Endothelial cell (in vitro differentiated cells): Measurements from ENCODE around the gene CSNK1D. TPM values are rescaled to one million over a fixed set of nuclear protein-coding genes. Genes with fewer than 3 reads are reported as not detected.

Experiments used
- DNase-seq: peaks from one replicate; pipeline ENCODE4 v3.0.0; 2021; ENCODE audit warnings: low spot score
- H3K27ac Mint-ChIP-seq: one replicate; pipeline ENCODE4 v1.8.0; 2021; ENCODE audit warnings: mixed read lengths, inconsistent platforms; ENCODE audit not compliant: unreplicated experiment
- H3K27me3 Mint-ChIP-seq: one replicate; pipeline ENCODE4 v1.8.0; 2021; ENCODE audit warnings: mild to moderate bottlenecking, moderate library complexity, mixed read lengths, inconsistent platforms; ENCODE audit not compliant: unreplicated experiment
- H3K36me3 Mint-ChIP-seq: one replicate; pipeline ENCODE4 v1.8.0; 2021; ENCODE audit warnings: mild to moderate bottlenecking, low read depth, mixed read lengths, inconsistent platforms; ENCODE audit not compliant: unreplicated experiment
- H3K4me1 Mint-ChIP-seq: one replicate; pipeline ENCODE4 v1.8.0; 2021; ENCODE audit warnings: mild to moderate bottlenecking, mixed read lengths, inconsistent platforms; ENCODE audit not compliant: unreplicated experiment
- H3K4me3 Mint-ChIP-seq: one replicate; pipeline ENCODE4 v1.8.0; 2021; ENCODE audit warnings: mild to moderate bottlenecking, mixed read lengths, inconsistent platforms; ENCODE audit not compliant: unreplicated experiment
- H3K9me3 Mint-ChIP-seq: one replicate; pipeline ENCODE4 v1.8.0; 2021; ENCODE audit warnings: mixed read lengths, inconsistent platforms; ENCODE audit not compliant: unreplicated experiment
- long read RNA-seq: library from polyadenylated mRNA; unstranded; transcript quantifications from one replicate; pipeline ENCODE4 v2.0.0, GENCODE V29; 2020; ENCODE audit not compliant: unreplicated experiment
- total RNA-seq: library from RNA; stranded (reverse); fragmentation: NEBNext Ultra II Directional; extraction: Animal tissue kit (Norgen Biotek cat#: 25700); gene quantifications from one replicate; pipeline ENCODE4 v1.2.1, GENCODE V29; 2021; ENCODE audit not compliant: unreplicated experiment
- TF ChIP-seq, protein P1 (sequence below): fragments of 200-600 bp; sonication (generic); IDR thresholded peaks from one replicate; pipeline ENCODE4 v1.5.0; 2021; ENCODE audit warnings: antibody characterized with exemption; ENCODE audit not compliant: unreplicated experiment

Gene CSNK1D
- 149 TPM for total RNA-seq
- long read RNA-seq, transcript CSNK1D-203 (10 exons, 2,047 nt), result major isoform, 14 of 24 reads
- long read RNA-seq, partial matches to known transcripts, result 0 of 24 reads
- long read RNA-seq, other reads (novel, unspliced or antisense), result 5 of 24 reads

DNA sequence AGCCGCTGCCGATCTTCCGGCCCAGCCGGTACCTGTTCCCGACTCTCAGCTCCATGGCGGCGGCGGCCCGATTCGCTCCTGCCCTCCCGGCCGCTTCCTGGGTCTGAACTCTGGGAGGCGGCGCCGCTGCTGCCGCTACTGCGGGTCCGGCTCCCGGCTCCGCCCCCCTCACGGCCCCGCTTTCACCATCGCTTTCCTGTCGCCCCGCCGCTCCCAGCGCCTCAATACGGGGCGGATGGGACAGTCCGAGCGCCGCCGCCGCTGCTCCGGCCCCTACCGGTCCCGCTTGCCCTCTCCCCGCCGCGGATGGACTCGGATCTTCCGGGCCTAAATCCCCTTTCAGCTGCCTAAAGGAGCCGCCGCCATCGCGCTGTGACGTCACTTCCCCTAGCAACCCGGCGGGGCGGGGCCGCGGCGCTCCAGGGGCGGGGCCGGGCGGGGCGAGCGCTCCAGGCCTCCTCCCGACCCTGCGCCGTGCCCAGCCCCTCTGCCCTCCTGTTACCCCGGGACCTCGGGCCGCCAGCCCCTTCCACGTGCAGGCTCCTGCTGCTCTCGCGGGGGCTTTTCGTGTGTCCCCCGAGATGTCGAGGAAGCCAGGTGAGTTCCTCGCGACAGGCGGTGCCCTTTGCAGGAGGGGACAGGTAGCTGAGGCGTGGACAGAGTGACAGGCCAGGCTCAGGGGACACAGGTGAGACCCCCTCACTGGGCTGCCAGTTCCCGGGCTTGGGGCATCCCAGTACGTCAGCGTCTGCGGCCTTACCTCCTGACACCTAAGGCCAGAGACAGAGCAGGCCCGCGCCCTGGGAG lies at the start of gene CSNK1D:
TSS of gene CSNK1D (minus strand) at position 374 of the 807 bp plus-strand sequence. CDS start at position 55, 319 bp downstream.
- Mint-ChIP-seq H3K36me3 (peaks cover 21% of the 10 kb centered on the region), H3K27ac (peak within 1 kb of the TSS; percentile 96), H3K4me1 (peaks cover 36% of the 10 kb centered on the region), H3K4me3 (peak within 1 kb of the TSS; percentile 95), H3K27me3 (peaks cover 34% of the 10 kb centered on the region), H3K9me3 (no peaks in the 10 kb centered on the region)
- peak; percentile 92 for DNase-seq
- TF ChIP-seq, protein P1, sequence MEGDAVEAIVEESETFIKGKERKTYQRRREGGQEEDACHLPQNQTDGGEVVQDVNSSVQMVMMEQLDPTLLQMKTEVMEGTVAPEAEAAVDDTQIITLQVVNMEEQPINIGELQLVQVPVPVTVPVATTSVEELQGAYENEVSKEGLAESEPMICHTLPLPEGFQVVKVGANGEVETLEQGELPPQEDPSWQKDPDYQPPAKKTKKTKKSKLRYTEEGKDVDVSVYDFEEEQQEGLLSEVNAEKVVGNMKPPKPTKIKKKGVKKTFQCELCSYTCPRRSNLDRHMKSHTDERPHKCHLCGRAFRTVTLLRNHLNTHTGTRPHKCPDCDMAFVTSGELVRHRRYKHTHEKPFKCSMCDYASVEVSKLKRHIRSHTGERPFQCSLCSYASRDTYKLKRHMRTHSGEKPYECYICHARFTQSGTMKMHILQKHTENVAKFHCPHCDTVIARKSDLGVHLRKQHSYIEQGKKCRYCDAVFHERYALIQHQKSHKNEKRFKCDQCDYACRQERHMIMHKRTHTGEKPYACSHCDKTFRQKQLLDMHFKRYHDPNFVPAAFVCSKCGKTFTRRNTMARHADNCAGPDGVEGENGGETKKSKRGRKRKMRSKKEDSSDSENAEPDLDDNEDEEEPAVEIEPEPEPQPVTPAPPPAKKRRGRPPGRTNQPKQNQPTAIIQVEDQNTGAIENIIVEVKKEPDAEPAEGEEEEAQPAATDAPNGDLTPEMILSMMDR, result no peak

DNA sequence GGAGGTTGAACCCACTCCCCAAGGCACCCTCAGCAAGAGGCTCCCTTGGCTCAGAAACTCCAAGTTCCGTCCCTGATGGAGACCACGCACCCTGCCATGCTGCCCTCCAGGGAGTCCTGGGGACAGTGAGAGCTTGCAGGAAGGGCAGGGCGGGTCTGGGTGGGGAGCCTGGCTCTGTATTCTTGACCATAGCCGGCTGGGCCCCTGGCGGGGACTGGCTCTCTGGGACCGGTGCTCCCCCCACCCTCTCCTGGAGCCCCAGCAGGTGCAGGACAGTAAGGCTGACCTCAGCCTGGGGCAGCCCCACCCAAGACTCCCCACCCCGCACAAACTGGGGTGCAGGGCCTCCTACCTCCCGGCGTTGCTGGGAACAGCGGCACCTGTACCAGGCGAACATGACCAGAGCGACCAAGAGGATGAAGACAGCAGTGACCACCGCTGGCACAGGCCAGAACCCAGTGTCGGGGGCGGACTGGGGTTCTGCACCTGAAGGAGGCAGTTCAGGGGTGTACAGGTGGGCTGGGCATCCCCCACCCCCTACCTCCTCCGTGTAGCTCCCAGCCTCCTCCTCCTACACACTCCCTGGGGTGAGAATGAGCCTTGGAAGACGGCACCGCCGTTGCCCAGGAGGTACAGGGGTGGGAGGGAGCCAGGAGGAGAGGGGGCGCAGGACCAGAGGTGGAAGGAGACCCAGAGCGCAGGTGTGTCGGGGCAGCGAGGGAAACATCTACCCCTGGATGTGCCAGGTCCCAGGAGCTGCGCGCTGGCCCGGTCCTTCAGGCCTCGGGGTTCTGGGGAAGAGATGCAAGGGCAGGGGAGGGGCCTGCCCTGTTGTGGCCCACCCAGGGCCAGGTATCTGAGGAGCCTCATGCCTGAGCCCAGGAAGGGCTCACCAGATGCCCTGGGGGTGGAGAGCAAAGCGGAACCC lies 49.3 kb upstream of the CSNK1D start:
- TF ChIP-seq, protein P1, result no peak
- Mint-ChIP-seq H3K4me1 (peaks cover 2% of the 10 kb centered on the region), H3K27ac (no peak overlapping the region), H3K27me3 (peaks cover 7% of the 10 kb centered on the region), H3K36me3 (no peaks in the 10 kb centered on the region), H3K4me3 (no peak overlapping the region), H3K9me3 (no peaks in the 10 kb centered on the region)
- DNase-seq, result no peak

DNA sequence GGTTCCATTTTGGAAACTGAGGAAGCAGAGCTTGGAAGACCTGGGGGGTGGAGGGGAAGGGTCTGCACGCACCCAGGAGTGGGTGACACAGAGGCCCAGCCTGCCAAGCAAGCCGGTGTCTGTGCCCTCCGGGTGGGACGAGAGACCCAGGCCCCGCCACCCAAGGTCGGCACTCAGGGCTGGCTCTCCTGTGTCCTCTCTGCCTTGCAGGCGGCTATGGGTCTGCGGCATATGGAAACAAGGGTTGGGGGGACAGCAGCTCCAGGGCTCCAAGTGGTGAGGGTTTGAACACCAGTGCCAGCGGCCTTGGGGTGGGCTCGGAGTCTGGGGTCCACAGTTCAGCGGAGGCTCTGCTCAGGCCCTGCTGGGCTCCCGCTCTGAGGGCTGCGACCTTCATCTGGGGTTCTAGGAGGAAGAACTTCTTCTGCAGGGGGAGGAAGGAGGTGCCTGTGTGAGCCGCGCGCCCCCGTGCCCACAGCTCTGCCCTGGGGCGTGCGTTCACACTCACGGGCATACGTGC lies 48.5 kb upstream of the CSNK1D start:
- Mint-ChIP-seq H3K27me3 (peaks cover 7% of the 10 kb centered on the region), H3K4me1 (peaks cover 2% of the 10 kb centered on the region), H3K9me3 (no peaks in the 10 kb centered on the region), H3K27ac (no peak overlapping the region), H3K36me3 (no peaks in the 10 kb centered on the region), H3K4me3 (no peak overlapping the region)
- DNase-seq, result no peak
- TF ChIP-seq, protein P1, result no peak

DNA sequence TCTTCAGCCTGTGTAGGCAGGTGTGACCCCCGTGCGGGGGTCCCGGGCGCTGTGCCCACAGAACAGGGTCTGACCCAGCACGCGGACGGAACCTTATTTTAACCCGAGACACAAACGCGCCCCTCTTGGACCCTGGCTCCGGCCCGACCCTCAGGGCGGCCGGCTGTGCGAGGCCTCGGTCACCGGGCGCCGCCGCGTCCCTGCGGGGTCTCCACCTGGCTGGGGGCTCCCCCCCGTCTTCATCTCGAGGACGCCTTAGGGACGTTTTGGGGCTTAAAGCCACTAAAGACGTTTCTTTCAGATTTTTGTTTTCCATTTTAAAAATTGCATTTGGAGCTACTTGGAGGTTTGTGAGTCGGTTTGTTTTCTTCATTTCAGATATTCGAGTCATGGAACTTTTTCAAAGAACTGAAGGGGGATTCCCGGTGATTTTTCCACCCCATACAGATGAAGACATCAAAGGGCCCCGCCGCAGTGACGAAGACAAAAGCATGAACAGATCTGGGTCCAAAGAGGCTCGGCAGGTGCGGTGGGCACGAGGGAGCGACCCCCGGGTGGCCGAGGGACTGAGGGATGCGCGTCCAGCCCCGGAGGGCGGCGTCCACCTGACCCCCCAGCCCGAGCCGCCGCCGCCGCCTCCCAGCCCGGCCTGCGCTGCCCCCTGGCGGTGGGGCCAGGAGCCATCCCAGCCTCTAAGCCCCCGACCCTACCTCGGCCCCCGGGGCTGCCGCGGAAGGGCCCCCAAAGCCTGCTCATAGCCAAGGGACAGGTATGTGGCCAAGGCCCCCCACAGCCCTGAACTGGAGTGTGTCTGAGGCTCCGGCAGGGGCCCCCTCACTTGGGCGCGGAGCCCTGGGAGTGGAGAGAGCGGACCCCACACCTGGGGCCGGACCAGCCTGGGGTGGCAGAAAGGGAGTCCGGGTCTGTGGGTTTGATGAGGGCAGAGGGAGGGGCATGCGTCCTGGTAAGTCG lies 47.7 kb upstream of the CSNK1D start:
- no peak overlapping the region for H3K4me3 Mint-ChIP-seq
- no peak overlapping the region for H3K27ac Mint-ChIP-seq
- H3K9me3 Mint-ChIP-seq, result no peaks in the 10 kb centered on the region
- peaks cover 7% of the 10 kb centered on the region for H3K27me3 Mint-ChIP-seq
- no peaks in the 10 kb centered on the region for H3K36me3 Mint-ChIP-seq
- TF ChIP-seq, protein P1, result peak; percentile 80
- peaks cover 2% of the 10 kb centered on the region for H3K4me1 Mint-ChIP-seq
- DNase-seq, result peak; percentile 66
